DMS53 treated with DMSO at 0.1 percent for 48 hours (cell line): Measurements from ENCODE around the gene SLC37A1.

Experiments used
- DNase-seq: peaks from one replicate; lab custom pipeline; 2025; ENCODE audit not compliant: unreplicated experiment; lab: John Stamatoyannopoulos, UW

Gene SLC37A1

DNA sequence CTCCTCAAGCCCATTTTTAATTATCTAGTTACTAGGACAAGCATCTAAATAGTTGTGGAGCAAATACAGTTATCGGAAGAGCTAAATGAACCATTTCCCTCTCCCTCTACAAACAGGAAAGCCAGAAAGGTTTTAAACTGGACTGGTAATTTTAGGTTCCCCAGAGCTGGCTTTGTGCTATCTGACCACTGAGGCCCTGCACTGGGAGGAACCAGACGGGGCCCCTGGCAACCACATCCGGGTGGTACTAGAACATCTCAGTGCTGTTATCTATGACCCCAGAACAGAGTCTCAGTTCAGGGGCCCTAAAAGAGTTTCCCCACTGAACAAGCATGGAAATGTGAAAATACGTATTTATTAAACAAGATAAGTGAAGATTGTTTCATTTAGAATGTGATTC is 9.9 kb upstream of the SLC37A1 start:
- no peak for DNase-seq

GRCh38 chr21:42505090-42505726 is 8.4 kb upstream of the SLC37A1 start:
- DNase-seq = no peak

DNA sequence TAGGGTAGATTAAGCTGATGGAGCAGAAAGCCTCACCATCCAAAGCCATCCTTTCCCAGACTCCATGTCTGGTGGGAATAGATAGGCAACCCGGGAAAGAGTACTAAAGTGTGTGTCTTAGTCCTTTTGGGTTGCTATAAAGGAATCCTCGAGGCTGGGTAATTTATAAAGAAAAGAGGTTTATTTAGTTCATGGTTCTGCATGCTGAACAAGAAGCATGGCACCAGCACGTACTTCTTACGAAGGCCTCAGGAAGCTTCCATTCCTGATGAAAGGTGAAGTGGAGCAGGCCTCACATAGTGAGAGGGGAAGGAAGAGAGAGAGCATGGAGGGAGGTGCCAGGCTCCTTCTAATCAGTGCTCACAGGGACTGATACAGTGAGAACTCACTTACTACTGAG is 6.2 kb upstream of the SLC37A1 start:
- DNase-seq = no peak

DNA sequence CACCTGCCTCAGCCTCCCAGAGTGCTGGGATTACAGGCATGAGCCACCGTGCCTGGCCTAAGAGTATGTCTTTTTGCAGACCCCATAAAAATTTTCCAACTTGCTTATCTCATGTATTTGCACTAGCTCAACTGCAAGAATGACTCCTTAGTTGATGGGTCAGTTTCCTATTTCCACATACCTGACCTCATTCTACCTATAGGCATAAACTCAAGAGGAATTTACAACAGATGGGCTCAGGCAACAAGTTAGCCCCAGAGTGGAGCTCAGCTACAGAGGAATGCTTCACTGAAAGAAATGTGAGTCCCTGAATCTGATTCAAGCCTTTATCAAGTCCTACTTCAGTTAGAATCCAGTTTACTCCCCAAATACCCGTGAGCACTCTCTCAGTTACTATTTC is 5.3 kb upstream of the SLC37A1 start:
- no peak for DNase-seq

DNA sequence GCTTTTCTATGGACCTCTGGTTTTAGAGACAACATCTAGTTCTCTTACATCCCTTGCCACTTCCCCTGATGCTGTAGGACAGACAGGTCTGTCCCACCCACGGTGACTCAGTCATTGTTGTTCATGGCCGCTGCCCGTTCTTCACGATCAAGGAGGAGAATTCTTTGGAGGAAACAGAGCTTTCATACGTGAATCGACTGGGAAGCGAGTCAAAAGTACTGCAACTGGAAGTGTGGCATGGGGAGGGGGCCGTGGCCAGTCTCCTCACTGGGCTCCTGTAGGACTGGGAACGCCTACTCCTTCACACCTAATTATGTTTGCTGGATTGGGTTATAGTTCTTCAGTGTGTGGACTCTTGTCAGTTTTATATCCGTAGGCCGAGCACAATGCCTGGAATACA is 4.4 kb upstream of the SLC37A1 start:
- no peak for DNase-seq

- DNase-seq = no peak
These were observed 1.2 kb upstream of the SLC37A1 start for GRCh38 chr21:42512346-42513034.

DNA sequence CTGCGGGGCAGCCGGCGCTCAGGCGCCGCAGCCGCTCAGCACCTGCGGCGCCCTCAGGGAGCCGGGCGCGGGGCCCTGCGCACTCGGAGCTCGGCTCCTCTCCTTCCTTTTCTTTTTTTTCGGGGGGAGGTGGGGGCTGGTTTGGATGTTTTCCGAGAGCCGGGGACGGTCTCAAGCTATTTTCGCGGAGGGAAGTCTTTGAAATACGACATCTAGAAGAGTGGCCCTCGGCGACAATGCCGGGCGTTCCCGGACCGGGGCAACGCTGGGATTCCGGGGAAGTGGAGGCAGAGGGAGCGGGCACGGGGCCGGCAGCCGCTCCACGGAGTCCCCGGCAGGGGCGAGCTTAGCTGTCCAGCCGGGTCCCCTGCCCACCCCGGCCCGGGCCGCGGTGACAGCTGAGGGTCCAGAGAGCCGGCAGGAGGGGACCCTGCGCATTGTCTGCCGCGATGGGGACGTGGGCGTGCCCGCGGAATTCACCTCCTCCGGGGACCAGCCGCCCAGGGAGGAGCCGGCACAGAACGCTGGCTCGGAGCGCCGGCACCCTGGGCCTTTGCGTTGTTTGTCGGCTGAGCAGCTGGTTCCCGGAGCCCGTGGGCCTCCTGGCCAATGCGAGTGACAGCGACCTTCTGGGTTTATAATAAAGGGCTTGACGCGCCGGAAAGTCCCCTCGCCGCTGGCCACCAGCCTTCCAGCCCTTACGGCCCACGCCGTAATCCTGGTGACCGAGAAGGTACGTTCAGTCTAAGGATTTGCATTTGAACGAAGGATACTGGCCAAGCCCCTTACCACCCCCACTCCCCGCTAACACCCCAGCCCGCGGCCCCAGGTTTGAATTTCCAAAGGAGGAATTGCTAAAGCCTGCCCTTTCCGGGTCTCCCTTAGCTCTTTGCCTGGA is 582 bp downstream of the SLC37A1 start:
- no peak for DNase-seq

- DNase-seq = peak; percentile 13
These were observed 1.2 kb downstream of the SLC37A1 start for GRCh38 chr21:42514883-42515228.

DNA sequence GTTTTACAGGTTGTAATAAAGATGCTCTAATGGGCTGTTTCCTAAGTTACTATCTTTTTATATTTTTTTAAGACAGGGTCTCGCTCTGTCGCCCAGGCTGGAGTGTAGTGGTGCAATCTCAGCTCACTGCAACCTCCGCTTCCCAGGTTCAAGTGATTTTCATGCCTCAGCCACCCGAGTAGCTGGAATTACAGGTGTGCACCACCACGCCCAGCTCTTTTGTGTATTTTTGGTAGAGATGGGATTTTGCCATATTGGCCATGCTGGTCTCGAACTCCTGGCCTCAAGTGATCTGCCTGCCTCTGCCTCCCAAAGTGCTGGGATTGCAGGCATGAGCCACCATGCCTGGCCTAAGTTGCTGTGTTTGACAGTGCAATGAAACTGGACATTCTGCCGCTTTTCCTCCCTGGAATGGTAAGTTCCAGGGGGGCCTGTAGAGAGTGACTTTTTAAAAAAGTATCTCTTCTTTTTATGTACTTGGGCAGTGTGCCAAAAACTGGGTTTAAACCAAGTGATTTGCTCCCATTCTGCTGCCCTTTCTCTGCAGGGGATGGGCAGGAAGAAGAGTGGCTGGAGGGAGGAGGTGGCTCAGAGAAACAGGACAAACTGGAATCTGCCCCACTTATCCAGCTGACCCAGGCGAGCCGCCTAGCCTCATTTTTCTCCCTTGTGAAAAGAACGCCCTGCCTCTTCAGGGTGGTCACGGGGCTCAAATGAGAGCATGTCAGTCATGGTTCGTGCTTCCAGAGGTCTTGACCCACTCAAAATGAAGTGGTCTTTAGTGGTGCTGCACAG is 2.3 kb downstream of the SLC37A1 start:
- peak; percentile 69 for DNase-seq

DNA sequence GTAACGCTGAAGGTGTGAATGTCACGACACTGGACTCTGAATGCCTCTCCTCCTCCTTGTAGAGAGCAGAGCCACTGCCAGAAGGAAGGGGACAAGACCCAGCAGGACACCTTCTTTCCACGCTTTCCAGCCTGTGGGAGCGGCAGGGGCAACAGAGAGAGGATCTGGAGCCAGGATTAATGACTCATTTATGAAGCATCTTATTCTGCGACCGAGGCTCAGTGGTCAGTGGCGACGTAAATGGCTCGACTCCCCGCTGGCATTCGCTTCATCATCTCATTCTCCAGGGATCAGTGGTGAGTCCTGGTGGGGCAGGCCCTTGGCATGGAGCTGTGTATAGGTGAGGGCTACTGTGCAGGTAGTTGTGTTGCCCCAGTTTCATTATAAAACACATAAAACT is 4.6 kb downstream of the SLC37A1 start:
- no peak for DNase-seq

DNA sequence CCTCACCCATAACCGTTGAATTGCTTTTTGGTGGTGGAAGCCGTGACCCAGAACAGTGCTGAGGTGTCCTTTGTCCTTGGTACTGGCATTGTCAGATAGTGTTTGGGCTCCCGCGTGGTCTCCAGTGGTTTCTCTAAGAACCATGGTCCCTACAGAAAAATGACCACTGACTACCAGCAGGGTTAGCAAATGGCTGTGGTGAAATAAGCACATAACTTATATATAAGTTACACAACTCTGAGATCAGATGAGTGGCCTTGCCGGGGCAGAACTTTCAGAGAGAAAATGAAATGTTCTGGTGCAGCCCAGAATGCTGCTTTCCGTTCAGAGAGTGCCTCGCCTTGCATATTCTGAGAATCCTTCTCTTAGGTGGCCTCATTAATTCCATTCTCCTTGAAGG is 5.0 kb downstream of the SLC37A1 start:
- DNase-seq = no peak

GRCh38 chr21:42520628-42521253 is 7.1 kb downstream of the SLC37A1 start:
- no peak for DNase-seq

DNA sequence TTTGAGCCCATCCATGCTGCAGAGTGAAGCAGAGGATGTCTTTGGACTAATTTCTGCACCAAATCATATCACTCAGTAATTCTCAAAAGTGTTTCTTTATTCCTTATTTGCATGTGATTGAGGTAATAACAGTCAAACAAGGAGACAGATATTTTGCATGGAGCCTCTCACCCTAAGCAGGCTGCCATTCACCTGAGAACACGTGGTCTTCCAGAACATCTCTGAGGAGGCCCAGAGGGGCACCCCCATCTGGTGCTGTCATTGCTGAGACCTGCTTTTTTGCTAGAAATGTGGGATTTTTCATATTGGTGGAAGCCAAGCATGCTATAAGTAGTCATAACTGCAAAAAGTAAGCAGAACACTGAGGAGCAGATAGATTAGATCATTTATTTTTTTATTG is 7.7 kb downstream of the SLC37A1 start:
- no peak for DNase-seq

GRCh38 chr21:42521805-42522204 is 8.2 kb downstream of the SLC37A1 start:
- DNase-seq = no peak

DNA sequence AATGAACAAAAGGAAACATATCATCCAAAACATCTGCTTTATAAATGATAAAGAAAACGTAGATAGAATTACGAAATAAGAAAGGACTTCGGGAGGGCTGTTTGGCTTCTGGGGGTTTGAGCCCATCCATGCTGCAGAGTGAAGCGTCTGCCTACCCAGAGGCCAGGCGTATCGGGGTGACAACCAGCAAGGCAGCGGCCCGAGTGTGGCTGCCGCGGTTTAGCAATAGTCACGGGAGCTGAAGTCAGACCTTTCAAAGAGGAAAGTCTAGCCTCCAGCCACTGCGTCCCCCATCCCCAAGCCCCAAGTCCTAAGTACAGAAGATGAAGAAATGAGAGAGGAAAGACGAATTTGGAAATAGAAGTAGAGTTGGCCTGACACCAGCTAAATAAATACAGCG is 8.6 kb downstream of the SLC37A1 start:
- DNase-seq = no peak

GRCh38 chr21:42522771-42523170 is 9.1 kb downstream of the SLC37A1 start:
- DNase-seq = no peak

- DNase-seq = no peak
These were observed 9.6 kb downstream of the SLC37A1 start for GRCh38 chr21:42523211-42523610.

- no peak for DNase-seq
These were observed 10.3 kb downstream of the SLC37A1 start for GRCh38 chr21:42523941-42524340.

DNA sequence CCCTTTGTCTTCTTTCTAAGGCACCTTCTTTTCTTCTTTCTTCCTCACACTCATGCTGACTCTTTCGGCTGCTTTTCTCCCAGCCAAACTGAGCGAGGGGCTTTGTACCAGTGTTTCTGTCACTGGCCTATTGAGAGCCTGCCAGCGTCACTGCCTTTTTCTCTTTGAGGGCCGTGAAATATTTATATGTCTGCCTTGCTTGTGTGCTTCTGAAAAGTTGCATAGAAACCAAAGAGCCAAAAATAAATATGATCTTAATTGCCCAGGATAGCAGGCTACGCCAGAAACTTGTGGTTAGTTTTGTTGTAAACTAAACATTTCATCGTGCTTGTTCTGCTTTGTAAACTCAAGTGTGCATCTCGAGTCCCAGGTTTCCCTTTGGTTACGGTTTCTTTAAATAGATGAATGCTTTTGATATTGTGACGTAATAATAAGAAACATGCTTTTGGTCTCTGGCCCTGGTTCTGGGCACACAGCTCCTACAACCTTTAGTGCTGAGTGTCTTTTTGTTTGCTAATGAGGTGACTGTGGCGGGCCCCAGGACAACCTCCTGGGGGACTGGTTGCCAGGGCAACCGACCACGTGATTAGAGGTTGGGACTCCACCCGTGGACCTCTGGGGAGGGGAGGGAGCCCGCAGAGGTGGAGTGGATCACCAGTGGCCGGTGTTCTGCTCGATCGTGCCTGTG is 10.8 kb downstream of the SLC37A1 start:
- DNase-seq = peak; percentile 22

DNA sequence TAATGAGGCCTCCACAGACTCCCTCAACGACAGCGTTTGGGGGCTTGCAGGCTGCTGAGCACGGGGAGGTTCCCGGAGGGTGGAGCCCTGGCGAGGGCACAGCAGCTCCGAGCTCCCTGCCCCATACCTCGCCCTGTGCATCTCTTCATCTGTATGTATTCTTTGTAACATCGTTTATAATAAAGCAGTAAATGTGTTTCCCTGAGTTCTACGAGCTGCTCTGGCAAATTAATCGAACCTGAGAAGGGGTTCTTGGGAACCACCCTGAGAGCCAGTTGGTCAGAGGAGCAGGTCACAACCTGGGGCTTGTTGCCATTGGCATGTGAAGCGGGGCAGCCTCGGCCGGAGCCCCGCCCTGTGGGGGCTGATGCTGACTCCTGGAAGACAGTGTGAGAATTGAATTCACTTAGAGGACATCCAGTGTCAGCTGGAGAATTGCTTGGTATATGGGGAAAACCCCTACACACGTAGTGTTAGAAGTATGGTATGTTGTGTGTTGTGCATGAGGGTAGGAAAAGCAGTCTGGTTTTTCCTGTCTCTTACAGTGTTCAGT is 11.5 kb downstream of the SLC37A1 start:
- DNase-seq = no peak
